ENCODE data around the gene SLC39A9. TPM values are rescaled to one million over a fixed set of nuclear protein-coding genes. Genes with fewer than 3 reads are reported as not detected.

The SLC39A9 gene
- total RNA-seq, 1 donor from 2014 or later: 61.2 TPM

- no peaks in the 10 kb centered on the region for H4K20me1 ChIP-seq (ENCODE audit: low read depth)
- Mint-ChIP-seq H3K27ac (no peak overlapping the region), H3K4me3 (no peak overlapping the region), H3K4me1 (no peaks in the 10 kb centered on the region), H3K27me3 (ENCODE audit: insufficient read depth, low read depth) (no peaks in the 10 kb centered on the region), H3K9me3 (no peaks in the 10 kb centered on the region), H3K36me3 (peaks cover 14% of the 10 kb centered on the region)
- no peak for DNase-seq (ENCODE audit: low spot score)
- H3K36me3 ChIP-seq: no peaks in the 10 kb centered on the region
- no peaks in the 10 kb centered on the region for H3K27me3 ChIP-seq
- H3K9ac ChIP-seq: no peak overlapping the region
- H3K27ac ChIP-seq: no peak overlapping the region
- no peaks in the 10 kb centered on the region for H3K9me3 ChIP-seq (ENCODE audit: low read depth)
- TF ChIP-seq EZH2phosphoT487 (IDR thresholded peaks at IDR 0.05) (no peak), EZH2 (IDR thresholded peaks at IDR 0.05) (no peak), CTCF (IDR thresholded peaks at IDR 0.05) (no peak)
- no peak overlapping the region for H3K4me2 ChIP-seq
- H3K4me1 ChIP-seq: no peaks in the 10 kb centered on the region
- H3K4me3 ChIP-seq: no peak overlapping the region
- no peaks in the 10 kb centered on the region for H3F3A ChIP-seq (ENCODE audit: low read depth)
- H3K79me2 ChIP-seq (ENCODE audit: low read depth): no peaks in the 10 kb centered on the region
- H2AFZ ChIP-seq (replicated peaks): no peak overlapping the region
Observed at GRCh38 chr14:69443296-69443805, 44.9 kb downstream of the SLC39A9 start.

- TF ChIP-seq CTCF (IDR thresholded peaks at IDR 0.05): no peak
- no peak for TF ChIP-seq EZH2phosphoT487 (IDR thresholded peaks at IDR 0.05)
- TF ChIP-seq EZH2 (IDR thresholded peaks at IDR 0.05): no peak
- no peak overlapping the region for H3K9ac ChIP-seq
- DNase-seq (ENCODE audit: low spot score): no peak
- no peaks in the 10 kb centered on the region for H3K27me3 Mint-ChIP-seq (ENCODE audit: insufficient read depth, low read depth)
- H3K36me3 ChIP-seq: no peaks in the 10 kb centered on the region
- no peaks in the 10 kb centered on the region for H3K9me3 Mint-ChIP-seq
- no peaks in the 10 kb centered on the region for H3K79me2 ChIP-seq (ENCODE audit: low read depth)
- H3K4me1 Mint-ChIP-seq: no peaks in the 10 kb centered on the region
- H3K27ac ChIP-seq: no peak overlapping the region
- H3K4me1 ChIP-seq: no peaks in the 10 kb centered on the region
- H3K4me3 Mint-ChIP-seq: no peak overlapping the region
- H2AFZ ChIP-seq (replicated peaks): no peak overlapping the region
- H4K20me1 ChIP-seq (ENCODE audit: low read depth): peaks cover 3% of the 10 kb centered on the region
- no peaks in the 10 kb centered on the region for H3F3A ChIP-seq (ENCODE audit: low read depth)
- H3K27ac Mint-ChIP-seq: no peak overlapping the region
- no peak overlapping the region for H3K4me2 ChIP-seq
- no peak overlapping the region for H3K4me3 ChIP-seq
- no peaks in the 10 kb centered on the region for H3K27me3 ChIP-seq
- H3K36me3 Mint-ChIP-seq: peaks cover 7% of the 10 kb centered on the region
- no peaks in the 10 kb centered on the region for H3K9me3 ChIP-seq (ENCODE audit: low read depth)
Observed at GRCh38 chr14:69449216-69449615, 50.7 kb downstream of the SLC39A9 start.

GRCh38 chr14:69451941-69452340, 53.4 kb downstream of the SLC39A9 start:
- no peaks in the 10 kb centered on the region for H3K9me3 ChIP-seq (ENCODE audit: low read depth)
- no peaks in the 10 kb centered on the region for H3K27me3 ChIP-seq
- H3K79me2 ChIP-seq (ENCODE audit: low read depth): no peaks in the 10 kb centered on the region
- no peaks in the 10 kb centered on the region for H3K27me3 Mint-ChIP-seq (ENCODE audit: insufficient read depth, low read depth)
- no peak for TF ChIP-seq CTCF (IDR thresholded peaks at IDR 0.05)
- no peak for TF ChIP-seq EZH2 (IDR thresholded peaks at IDR 0.05)
- no peak for TF ChIP-seq EZH2phosphoT487 (IDR thresholded peaks at IDR 0.05)
- H2AFZ ChIP-seq (replicated peaks): no peak overlapping the region
- DNase-seq (ENCODE audit: low spot score): no peak
- no peak overlapping the region for H3K27ac Mint-ChIP-seq
- no peaks in the 10 kb centered on the region for H3K4me1 ChIP-seq
- no peak overlapping the region for H3K4me3 ChIP-seq
- no peaks in the 10 kb centered on the region for H3K9me3 Mint-ChIP-seq
- H3K4me2 ChIP-seq: no peak overlapping the region
- no peaks in the 10 kb centered on the region for H3F3A ChIP-seq (ENCODE audit: low read depth)
- no peak overlapping the region for H3K4me3 Mint-ChIP-seq
- H3K36me3 Mint-ChIP-seq: peaks cover 4% of the 10 kb centered on the region
- H3K9ac ChIP-seq: no peak overlapping the region
- peaks cover 3% of the 10 kb centered on the region for H4K20me1 ChIP-seq (ENCODE audit: low read depth)
- no peak overlapping the region for H3K27ac ChIP-seq
- H3K4me1 Mint-ChIP-seq: no peaks in the 10 kb centered on the region
- no peaks in the 10 kb centered on the region for H3K36me3 ChIP-seq

All from neural progenitor cell (in vitro differentiated cells).